HG03045 (cell line): Measurements from ENCODE around the gene GRM7.

Experiments
- ATAC-seq: cut with Tn5 transposase; IDR thresholded peaks from one replicate; pipeline ENCODE4 v1.9.1; 2021; ENCODE audit warnings: mild to moderate bottlenecking, moderate library complexity; ENCODE audit not compliant: unreplicated experiment

The GRM7 gene

DNA sequence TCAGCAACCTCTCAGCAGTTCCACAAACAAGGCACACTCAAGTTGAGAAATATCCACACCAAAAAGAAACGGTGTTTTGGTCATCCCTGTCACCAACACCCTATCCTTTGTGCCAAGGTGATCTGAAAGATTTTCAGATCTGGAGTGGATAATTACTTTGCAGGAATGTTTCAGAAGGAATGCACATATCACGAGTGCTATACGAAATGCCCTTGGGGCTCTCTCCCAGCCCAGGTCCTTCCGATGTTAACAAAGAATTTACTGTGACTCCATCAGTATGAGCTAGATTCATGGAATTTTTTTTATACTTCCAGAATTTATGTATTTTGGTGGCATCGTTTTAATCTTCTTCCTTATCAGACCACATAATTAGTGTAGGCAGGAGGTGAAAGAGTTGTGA lies 105.0 kb downstream of the GRM7 start:
- ATAC-seq: no peak

DNA sequence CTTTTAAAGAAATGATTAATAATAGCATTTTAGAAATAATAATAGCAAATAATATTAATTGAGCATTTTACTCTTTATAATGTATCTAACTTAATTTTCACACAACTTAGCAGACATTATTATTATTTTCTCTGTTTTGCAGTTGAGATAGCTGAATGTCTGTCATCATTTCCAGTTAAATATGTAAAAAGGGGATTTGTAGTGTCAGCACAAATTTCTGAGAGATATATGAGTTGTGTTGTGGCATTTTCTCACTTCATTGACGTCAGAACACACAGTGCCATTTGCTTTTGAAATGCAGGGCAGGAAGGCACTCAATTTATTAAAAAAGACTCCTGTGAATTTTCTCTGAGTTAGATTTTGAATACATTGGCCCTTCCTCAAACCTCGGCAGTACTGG lies 111.0 kb downstream of the GRM7 start:
- no peak for ATAC-seq

DNA sequence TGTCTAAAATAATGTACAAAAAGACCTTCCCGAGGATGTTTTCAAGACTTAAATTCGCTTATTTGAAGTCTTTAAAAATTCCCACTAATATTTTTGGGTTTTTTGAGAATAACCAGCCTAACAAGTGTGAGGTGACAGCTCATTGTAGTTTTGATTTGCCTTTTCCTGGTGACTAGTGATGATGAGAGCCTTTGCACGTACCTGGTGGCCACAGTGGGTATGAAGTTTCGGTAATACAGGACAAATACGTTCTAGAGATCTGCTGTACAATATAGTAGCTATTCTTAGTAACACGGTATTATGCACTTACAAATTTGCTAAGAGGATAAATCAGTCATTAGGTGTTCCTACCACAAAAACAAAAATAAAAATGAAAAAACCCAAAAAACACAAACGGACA lies 124.9 kb downstream of the GRM7 start:
- no peak for ATAC-seq

DNA sequence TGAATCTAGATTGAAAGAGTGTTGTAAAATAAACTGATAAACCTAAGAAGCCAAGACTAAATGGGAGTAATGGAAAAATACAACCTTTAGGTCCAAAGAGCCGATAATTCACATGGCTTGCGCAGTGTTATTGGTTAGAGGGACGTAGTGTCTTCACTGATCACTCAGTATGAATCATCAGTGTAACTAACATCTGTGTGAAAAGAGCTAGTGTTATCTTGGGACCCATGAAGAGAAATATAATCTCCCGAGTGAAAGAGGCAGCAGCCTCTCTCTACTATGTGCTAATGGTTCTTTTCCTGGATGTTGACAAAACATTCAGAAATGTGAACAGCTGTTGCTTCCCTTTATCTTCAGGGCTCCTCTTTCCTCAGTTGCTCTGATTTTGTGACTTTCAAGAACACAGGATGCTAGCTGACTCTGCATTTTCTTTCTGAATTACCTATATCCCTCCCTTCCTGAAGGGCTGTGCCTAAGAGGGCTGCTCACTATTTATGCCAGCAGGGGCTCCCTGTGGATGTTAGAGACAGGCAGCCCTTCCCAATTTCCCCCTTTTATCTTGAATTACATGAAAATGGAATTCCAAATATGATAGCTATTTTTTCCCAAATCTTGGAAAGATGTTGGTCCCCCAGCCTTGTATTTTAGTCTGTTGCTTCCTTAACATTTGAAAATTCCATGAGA lies 128.8 kb downstream of the GRM7 start:
- no peak for ATAC-seq

DNA sequence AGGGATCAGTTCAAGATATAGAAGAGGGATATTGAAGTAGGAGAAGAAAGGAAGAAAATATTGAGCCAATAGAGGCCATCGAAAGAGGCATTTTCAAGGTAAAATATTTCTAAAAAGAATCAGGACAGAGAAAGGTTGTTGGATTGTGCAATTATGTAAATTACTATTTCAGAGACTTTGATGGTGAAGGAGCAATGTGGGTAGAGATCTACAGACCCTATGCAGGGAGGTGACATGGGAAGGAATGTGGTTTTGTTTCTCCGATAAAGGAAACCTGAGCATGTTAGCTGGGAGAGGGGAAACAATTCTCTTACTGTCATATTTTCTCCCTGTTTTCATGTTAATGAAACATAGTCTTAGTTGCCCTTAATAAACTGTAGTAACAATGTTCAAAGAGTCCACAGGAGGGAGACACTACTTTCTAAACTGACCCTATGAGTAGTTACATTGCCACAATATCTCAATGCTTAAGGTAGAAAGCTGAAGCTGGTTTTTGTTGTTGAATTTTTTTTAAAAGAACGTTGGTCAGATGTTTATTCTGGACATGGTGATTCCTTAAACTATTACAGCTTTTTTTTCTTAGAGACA lies 133.3 kb downstream of the GRM7 start:
- ATAC-seq: no peak

DNA sequence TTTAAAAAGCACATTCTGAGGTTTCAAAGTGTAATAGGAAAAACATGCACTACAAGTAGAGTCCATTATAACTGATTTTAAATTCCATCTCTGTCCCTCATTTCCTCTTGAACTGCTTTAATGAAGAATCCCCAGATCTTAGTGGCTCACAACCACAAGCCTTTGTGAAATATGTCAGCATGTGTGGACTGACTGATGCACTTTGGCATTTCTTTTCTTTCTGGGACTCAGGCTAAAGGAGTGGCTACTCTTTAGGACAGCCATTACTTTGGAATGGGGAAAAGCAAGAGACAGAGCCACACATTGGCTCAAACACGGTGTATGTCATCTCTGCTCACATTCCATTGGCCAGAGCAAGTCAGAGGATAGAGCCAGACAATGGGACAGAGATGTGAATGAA lies 139.6 kb downstream of the GRM7 start:
- no peak for ATAC-seq

DNA sequence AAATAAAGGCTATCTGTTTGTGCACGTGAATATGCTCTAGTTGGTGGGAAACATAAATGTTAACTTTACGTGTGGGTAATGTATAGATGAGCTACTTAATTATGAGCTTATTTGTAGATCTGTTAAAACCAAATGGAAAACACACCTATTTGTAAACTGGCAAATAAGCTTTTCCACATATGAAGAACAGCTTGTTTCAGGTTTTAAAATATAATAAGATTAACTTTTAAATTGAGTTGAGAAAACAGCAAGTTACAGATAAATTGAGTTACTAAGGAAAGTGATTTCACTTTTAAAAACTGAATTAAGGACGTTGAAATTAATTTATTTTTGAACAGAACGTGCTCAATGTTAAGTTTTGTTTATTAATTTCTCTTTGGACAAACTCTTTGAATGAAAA lies 140.5 kb downstream of the GRM7 start:
- ATAC-seq: no peak

DNA sequence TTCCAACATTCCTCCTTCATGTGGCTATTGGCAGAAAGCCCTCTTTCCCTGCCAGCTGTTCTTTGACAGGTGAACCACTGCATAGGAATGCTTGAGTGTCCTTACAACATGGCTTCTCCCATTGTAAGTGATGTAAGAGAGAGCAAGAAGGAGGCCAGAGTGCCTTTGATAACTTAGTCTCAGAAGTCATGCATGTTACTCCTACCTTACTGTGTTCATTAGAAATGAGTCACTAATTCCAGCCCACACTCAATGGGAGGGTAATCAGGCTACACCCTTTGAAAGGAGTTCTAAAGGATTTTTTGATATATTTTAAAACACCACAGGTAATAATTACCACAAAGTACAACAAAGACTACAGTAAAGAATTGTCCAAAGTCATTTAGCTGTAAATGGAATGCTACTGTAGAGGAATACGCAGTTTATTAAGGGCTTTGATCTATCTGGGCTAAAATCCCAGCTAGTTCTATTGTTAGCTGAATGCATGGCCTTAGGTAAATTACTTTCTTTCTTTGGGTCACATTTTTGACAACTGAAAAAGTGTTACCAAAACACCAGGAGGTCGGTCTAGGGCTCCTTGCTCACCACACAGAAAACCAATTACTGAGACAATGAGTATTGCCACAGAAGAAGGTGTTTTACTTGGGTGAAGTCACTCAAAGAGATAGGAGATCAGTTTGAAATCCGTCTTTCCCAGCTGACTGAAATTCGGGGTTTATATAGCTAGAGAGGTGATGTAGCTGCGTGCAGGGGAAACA lies 154.9 kb downstream of the GRM7 start:
- no peak for ATAC-seq

DNA sequence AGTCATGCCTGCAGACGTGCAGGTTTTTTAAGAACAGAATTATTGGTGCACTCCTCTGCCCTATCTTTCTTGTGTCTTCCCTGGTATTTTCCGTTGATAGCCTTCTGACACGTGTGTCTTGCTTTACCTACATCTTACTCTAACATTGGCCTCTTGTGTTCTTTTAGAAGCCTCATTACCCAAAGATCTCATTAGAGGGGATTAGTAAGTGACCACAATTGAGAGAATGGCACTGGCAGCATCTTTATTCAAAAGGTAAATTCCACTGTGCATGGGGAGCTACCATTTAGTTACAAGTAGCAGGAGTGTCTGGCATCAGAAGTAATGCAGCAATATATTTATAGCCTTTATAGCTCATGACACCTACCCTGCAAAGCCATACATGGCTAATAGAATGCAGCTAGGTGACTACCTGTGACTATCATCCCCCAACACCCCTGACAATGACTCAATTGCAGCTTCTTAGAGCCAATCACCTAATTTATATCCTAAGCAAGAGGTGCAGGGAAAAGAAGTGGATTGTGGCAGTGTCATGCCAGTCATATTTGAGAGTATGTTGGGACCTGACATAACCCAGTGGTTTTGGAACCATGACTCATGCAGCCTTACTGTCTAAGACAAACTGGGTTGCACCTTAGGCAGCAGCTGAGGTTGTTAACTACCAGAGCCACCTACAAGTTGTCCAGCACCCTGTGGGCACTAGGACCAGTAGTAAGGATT lies 164.8 kb downstream of the GRM7 start:
- no peak for ATAC-seq

DNA sequence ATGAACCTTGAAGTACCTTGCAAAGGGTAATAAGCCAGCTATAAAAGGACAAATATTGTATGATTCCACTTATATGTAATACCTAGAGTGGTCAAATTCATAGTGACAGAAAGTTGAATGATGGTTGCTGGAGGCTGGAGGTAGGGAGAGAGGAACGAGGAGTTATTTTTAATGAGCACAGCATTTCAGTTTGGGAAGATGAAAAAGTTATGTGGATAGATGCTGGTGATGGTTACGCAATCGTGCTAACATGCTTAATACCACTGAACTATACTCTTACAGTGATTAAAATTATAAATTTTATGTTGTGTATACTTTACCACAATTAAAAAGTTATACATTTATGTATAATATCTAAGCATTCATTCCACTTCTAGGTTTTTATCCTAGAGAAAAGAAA lies 168.6 kb downstream of the GRM7 start:
- ATAC-seq: no peak

DNA sequence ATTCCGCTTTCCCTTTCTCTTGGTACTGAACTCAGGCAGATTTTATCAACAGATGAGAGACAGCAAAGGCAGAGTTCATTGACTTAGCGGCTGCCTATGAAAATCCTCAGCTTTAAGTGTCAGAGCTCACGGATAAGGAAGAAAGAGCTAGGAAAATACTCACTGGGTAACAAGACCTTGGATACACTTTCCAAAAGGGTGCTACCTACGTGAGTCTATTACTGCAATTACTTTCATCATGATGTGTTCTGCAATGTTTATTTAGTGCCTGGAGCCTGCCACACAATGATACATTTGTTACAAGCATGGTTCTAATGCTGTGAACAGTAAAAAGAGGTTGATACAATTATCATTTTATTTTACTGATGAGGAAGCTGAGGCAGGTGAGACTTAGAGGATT lies 177.5 kb downstream of the GRM7 start:
- ATAC-seq: no peak

DNA sequence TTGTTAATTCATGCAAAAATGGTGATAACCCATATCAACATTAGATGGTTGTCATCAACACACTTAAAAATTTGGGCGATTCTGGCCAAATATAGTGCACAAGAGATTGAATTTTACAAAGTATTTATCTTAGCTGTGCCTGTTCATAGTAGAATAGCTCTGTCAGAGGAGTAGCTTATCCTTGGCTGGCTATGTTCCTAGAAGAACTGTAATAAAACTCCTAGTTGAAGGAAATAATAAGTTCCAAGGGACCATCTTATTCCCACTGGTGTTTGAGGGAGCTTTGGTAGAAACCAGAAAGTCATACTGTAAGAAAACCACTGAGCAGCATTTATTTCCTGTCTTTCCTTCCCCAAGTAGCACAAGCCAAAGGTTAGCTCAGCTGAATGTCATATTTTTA lies 201.8 kb downstream of the GRM7 start:
- no peak for ATAC-seq

DNA sequence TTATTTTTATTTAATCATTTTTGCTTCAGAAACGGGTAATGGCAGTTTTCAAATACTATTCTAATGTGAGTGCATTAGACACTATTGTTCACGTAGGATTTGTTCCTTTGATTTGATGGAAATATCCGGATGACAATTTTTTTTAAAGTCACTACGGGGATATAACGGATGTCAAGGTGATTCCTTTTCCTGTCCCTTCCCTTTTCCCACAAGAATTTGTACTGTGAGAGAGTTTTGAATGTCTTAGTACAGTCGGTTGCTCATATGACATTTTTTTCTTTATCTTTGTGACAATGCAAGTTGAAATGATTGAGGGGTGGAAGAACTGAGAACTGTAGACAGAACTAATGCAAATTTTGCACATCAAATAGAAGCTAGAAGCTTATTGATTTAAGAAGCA lies 209.5 kb downstream of the GRM7 start:
- ATAC-seq: no peak

DNA sequence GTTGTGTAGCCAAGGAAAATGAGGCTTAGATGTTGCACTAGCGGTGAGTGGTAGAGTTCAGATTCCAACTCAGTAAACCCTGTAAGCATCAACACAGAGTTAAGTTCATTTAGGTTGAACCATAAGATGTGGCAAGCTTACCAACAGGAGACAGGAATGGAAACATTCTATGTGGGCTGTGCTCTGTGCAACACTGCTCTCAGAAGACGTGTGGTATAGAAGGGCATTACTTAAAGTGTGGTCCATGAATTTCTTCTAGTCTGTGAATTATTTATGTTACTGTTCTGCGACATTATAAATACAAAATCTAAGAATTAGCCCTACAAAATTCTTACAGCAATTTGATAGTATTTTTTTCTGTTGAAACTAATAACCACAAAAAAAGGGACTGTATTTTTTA lies 213.3 kb downstream of the GRM7 start:
- no peak for ATAC-seq

DNA sequence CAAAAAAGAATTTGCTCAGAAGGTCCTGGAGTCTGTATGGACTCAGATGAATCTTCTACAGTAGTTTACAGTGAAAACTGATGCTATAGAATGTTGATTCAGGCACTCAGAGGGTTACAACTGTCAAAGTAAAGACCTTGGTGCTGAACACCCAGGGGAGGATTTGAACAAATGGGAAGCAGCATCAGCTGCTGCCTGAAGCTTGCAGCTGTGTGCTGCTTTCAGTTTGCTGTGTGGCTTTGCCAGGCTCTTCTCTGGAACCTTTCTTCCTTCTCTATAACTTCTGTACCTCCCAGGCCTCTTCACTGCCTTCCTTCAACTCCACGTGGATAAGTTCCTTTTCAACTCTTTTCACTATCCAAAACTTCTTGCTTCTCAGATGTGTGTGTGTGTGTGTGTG lies 214.2 kb downstream of the GRM7 start:
- ATAC-seq: no peak

DNA sequence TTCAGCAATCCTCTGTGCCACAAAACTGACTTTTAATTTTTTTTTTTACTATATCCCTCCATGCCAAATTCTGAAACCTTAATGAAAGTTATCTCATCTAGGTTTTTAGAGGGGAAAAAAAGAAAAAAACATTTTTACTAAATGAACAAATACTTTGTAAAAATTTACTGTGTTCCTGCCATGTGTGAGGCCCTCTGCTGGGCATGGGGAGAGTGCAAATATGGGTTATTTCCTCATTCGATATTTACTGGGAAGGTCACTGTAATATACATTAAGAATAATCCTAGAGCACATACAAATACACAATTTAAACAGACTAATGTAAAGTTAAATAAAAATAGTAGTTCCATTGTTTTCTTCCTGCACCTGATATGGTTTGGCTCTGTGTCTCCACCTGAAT lies 215.0 kb downstream of the GRM7 start:
- no peak for ATAC-seq

DNA sequence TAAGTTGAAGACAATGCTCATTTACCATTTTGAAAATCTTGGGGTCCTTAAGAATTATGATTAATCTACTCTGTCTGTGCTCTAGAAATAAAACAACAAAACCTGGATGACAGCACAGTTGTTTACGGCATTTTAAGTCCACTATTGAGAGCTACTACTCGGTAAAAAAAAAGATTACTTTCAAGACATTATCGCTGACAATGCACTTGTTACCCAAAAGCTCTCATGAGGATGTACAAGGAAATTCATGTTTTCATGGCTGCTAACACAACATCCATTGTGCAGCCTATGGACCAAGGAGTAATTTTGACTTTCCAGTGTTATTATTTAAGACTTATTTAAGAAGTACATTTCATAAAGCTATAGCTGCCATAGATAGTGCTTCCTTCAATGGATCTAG lies 221.3 kb downstream of the GRM7 start:
- no peak for ATAC-seq

DNA sequence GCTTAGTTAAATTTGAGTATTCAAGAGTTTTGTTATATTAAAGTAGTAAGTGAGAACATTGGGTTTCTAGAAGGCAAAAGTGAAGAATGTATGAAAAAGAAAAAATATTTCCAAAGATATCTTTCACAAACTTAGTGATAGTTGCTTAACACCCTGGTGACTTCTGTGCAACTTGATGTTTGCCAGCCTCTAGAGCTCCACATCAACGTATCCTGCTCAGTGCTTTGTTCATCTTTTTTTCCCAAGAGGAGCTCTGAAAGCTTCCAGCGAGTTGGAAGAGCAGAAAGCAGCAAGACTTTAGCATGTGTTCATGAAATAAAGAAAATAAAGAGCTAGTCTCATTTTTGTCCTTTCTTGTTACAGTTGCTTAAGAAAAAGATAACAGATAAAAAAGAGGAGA lies 225.5 kb downstream of the GRM7 start:
- ATAC-seq: no peak

DNA sequence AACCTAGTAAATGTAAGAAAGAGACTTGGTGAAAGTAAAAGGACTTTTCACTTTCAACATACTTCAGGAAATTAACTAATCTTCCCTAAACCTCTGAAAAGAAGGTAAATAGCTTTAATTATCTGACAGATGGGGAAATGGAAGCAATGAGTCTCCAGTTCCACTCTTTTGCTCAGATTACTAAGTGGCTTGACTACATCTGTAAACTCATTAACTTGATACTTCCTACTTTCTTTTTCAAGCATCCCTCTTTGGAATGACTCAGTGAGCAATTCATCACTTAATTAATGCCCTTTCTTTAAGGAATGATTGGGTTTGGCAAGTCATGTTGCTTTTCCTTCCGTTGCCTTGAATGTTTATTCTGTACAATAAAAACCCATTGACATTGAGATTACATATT lies 234.2 kb downstream of the GRM7 start:
- no peak for ATAC-seq

DNA sequence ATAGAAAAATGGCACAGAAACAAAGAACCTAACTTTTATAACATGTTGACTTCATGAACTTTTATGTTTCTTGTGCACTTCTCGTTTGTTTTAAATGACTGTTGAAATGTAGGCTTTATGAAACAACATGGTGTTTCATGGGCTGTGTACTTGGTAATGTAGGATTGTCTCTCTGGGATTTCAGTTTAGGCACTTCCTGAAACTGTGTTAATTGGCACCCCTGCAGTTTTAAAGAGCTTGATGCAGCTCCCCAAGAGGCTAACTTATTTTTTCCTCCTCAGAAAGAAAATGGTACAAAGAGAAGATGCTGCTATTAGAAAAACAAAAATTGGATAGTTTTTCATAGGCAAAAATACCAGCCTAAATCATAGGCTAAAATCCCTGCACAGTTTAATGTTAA lies 239.2 kb downstream of the GRM7 start:
- ATAC-seq: no peak

DNA sequence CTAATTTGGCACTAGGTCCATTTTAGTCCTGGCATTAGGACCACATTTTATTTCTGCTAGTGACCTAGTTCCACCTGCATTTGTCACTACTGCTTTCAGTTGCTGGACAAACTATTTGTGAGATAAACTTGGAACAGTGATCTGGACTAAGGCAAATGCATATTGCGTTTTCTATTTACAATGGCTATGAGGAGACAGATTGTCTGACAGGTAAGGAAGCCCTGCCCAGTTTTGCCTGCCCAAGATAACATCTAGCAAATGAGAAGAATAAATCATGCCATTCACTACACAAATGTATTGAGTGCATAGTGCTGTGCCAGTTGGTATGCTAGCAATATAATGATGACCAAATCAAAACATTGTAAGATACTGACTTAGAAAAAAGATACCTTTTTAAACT lies 245.7 kb downstream of the GRM7 start:
- ATAC-seq: no peak

DNA sequence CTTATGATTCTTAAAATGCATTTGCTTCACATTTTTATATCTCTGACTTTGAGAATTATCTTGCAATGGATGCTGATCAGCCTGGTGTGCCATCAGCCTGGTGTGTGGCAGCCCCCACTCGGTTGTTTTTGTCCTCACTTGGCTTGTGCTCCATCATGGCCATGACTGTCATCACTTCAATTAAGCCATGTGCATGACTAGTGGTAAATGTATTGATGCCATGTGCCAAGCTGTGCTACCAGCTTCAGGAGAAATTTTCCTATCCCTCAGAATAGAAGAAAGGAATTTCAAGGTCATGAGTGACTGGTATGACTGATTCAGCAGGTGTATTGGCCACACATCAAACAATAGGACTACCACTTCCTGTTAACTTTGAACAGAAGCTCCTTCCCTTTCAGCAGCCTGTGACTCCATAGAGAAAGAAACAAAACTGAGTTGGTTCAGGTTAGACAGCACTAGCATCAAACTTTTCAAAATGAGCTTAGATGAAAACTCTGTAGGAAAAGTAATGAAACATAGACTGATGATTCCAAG lies 251.7 kb downstream of the GRM7 start:
- ATAC-seq: no peak
